Measurements from ENCODE around the gene PIK3CB.
"Not testable (repeated sequence)": the region's sequence is repeated elsewhere in the genome, so short reads cannot be mapped to it uniquely, and the experiment has no call there.

The PIK3CB gene

GRCh38 chr3:138680974-138681373 lies 153.8 kb downstream of the PIK3CB start:
- not testable (repeated sequence) for DNase-seq (ENCODE audit: low spot score)

- no peak for DNase-seq (ENCODE audit: low spot score)
These were observed 155.8 kb downstream of the PIK3CB start for GRCh38 chr3:138678874-138679392.

- no peak for DNase-seq (ENCODE audit: low spot score)
These were observed 156.6 kb downstream of the PIK3CB start for GRCh38 chr3:138678086-138678485.

- no peak for DNase-seq (ENCODE audit: low spot score)
These were observed 159.3 kb downstream of the PIK3CB start for GRCh38 chr3:138675393-138675792.

- DNase-seq (ENCODE audit: low spot score): no peak
These were observed 160.8 kb downstream of the PIK3CB start for GRCh38 chr3:138673641-138674530.

- DNase-seq (ENCODE audit: low spot score): no peak
These were observed 164.3 kb downstream of the PIK3CB start for GRCh38 chr3:138670407-138670806.

- no peak for DNase-seq (ENCODE audit: low spot score)
These were observed 166.6 kb downstream of the PIK3CB start for GRCh38 chr3:138668107-138668506.

GRCh38 chr3:138657508-138657907 lies 177.2 kb downstream of the PIK3CB start:
- no peak for DNase-seq (ENCODE audit: low spot score)

GRCh38 chr3:138653567-138653966 lies 181.2 kb downstream of the PIK3CB start:
- no peak for DNase-seq (ENCODE audit: low spot score)

- DNase-seq (ENCODE audit: low spot score): no peak
These were observed 185.6 kb downstream of the PIK3CB start for GRCh38 chr3:138649134-138649533.

GRCh38 chr3:138646513-138646912 lies 188.2 kb downstream of the PIK3CB start:
- no peak for DNase-seq (ENCODE audit: low spot score)

- no peak for DNase-seq (ENCODE audit: low spot score)
These were observed 188.7 kb downstream of the PIK3CB start for GRCh38 chr3:138646008-138646407.

- no peak for DNase-seq (ENCODE audit: low spot score)
These were observed 191.8 kb downstream of the PIK3CB start for GRCh38 chr3:138642927-138643253.

GRCh38 chr3:138642226-138642926 lies 192.4 kb downstream of the PIK3CB start:
- DNase-seq (ENCODE audit: low spot score): no peak

- no peak for DNase-seq (ENCODE audit: low spot score)
These were observed 194.2 kb downstream of the PIK3CB start for GRCh38 chr3:138640537-138640936.

- no peak for DNase-seq (ENCODE audit: low spot score)
These were observed 196.1 kb downstream of the PIK3CB start for GRCh38 chr3:138638641-138639040.

GRCh38 chr3:138629526-138629925 lies 205.2 kb downstream of the PIK3CB start:
- DNase-seq (ENCODE audit: low spot score): no peak

- DNase-seq (ENCODE audit: low spot score): no peak
These were observed 208.9 kb downstream of the PIK3CB start for GRCh38 chr3:138625707-138626365.

- DNase-seq (ENCODE audit: low spot score): no peak
These were observed 210.2 kb downstream of the PIK3CB start for GRCh38 chr3:138624518-138624917.

- no peak for DNase-seq (ENCODE audit: low spot score)
These were observed 214.3 kb downstream of the PIK3CB start for GRCh38 chr3:138620431-138620830.

GRCh38 chr3:138615462-138615861 lies 219.3 kb downstream of the PIK3CB start:
- no peak for DNase-seq (ENCODE audit: low spot score)

- DNase-seq (ENCODE audit: low spot score): no peak
These were observed 224.8 kb downstream of the PIK3CB start for GRCh38 chr3:138609898-138610266.

Data from ecto neural progenitor cell (in vitro differentiated cells).